Liver (tissue), 9 donors: ENCODE results near the gene ZC3H18. TPM values are rescaled to one million over a fixed set of nuclear protein-coding genes. Genes with fewer than 3 reads are reported as not detected.
A peak's percentile ranks its signal among the peaks of the same experiment; 100 is the strongest.

Source experiments
- DNase-seq: peaks from one replicate; pipeline ENCODE4 v3.0.0-alpha.2; 2017; ENCODE audit warnings: low spot score
- H3K27ac ChIP-seq, 2 donors: one replicate each; pipeline ENCODE4 v1.7.0; 2013; ENCODE audit warnings: inconsistent platforms in 2 of 2, low read length in 2 of 2, control low read depth in 1 of 2, low read depth in 1 of 2, mild to moderate bottlenecking in 1 of 2
- H3K27me3 ChIP-seq, 4 donors: one replicate each; pipeline versions ENCODE4 v1.6.1 to v1.7.0; 2013; ENCODE audit warnings: low read length in 3 of 4, inconsistent platforms in 1 of 4, mild to moderate bottlenecking in 1 of 4, moderate library complexity in 1 of 4; ENCODE audit not compliant: control insufficient read depth in 4 of 4, insufficient read depth in 4 of 4
- H3K36me3 ChIP-seq, 4 donors: one replicate each; pipeline versions ENCODE4 v1.6.1 to v1.7.0; 2013; ENCODE audit warnings: low read length in 3 of 4, mild to moderate bottlenecking in 3 of 4, low read depth in 1 of 4, moderate library complexity in 1 of 4; ENCODE audit not compliant: control insufficient read depth in 4 of 4, insufficient read depth in 3 of 4
- H3K4me1 ChIP-seq, 4 donors: one replicate each; pipeline versions ENCODE4 v1.6.1 to v1.7.0; 2013; ENCODE audit warnings: low read length in 3 of 4, mild to moderate bottlenecking in 3 of 4, moderate library complexity in 1 of 4; ENCODE audit not compliant: control insufficient read depth in 4 of 4, insufficient read depth in 4 of 4
- H3K4me3 ChIP-seq, 3 donors: one replicate each; pipeline versions ENCODE4 v1.6.1 to v1.7.0; 2013; ENCODE audit warnings: low read length in 3 of 3, control low read depth in 1 of 3, low read depth in 1 of 3, mild to moderate bottlenecking in 1 of 3
- H3K9ac ChIP-seq, 2 donors: one replicate each; pipeline ENCODE4 v1.7.0; 2013; ENCODE audit warnings: low read length in 2 of 2, mild to moderate bottlenecking in 2 of 2, moderate library complexity in 2 of 2, control low read depth in 1 of 2, low read depth in 1 of 2
- H3K9me3 ChIP-seq, 4 donors: one replicate each; pipeline versions ENCODE4 v1.6.1 to v1.7.0; 2013; ENCODE audit warnings: low read length in 3 of 4; ENCODE audit not compliant: control insufficient read depth in 4 of 4
- EGR1 ChIP-seq, 2 donors: IDR thresholded peaks; 2 replicates each; pipeline ENCODE4 v1.6.1; 2016 to 2018; ENCODE audit warnings: antibody characterized with exemption in 2 of 2, low read depth in 2 of 2
- FOXA2 ChIP-seq: IDR thresholded peaks from 2 replicates; pipeline ENCODE4 v1.6.1; 2016; ENCODE audit warnings: antibody characterized with exemption
- GABPA ChIP-seq, 2 donors: IDR thresholded peaks in 1 of 2; conservative IDR thresholded peaks in 1 of 2; 2 replicates each; pipeline ENCODE4 v1.6.1; 2016; ENCODE audit warnings: antibody characterized with exemption in 2 of 2, mild to moderate bottlenecking in 1 of 2, moderate library complexity in 1 of 2
- HNF4A ChIP-seq, 2 donors: conservative IDR thresholded peaks; 2 replicates each; pipeline ENCODE4 v1.6.1; 2016; ENCODE audit warnings: antibody characterized with exemption in 2 of 2, mild to moderate bottlenecking in 2 of 2
- JUND ChIP-seq, 2 donors: IDR thresholded peaks; 2 replicates each; pipeline ENCODE4 v1.6.1; 2016; ENCODE audit warnings: antibody characterized with exemption in 2 of 2
- NR2F2 ChIP-seq: IDR thresholded peaks from 2 replicates; pipeline ENCODE4 v1.6.1; 2016; ENCODE audit warnings: antibody characterized with exemption
- RAD21 ChIP-seq, 2 donors: IDR thresholded peaks; 2 replicates each; pipeline ENCODE4 v1.6.1; 2016; ENCODE audit warnings: antibody characterized with exemption in 2 of 2, mild to moderate bottlenecking in 2 of 2
- RXRA ChIP-seq, 2 donors: IDR thresholded peaks; 2 replicates each; pipeline ENCODE4 v1.6.1; 2017 to 2018; ENCODE audit warnings: antibody characterized with exemption in 2 of 2, mild to moderate bottlenecking in 1 of 2
- SP1 ChIP-seq: IDR thresholded peaks from 2 replicates; pipeline ENCODE4 v1.6.1; 2018; ENCODE audit warnings: antibody characterized with exemption, mild to moderate bottlenecking
- TAF1 ChIP-seq: conservative IDR thresholded peaks from 2 replicates; pipeline ENCODE4 v1.6.1; 2016; ENCODE audit warnings: antibody characterized with exemption, mild to moderate bottlenecking
- YY1 ChIP-seq: IDR thresholded peaks from 2 replicates; pipeline ENCODE4 v1.6.1; 2016; ENCODE audit warnings: antibody characterized with exemption, mild to moderate bottlenecking
- WGBS: extraction: QIAGEN DNeasy Blood & Tissue Kit; methylation state at CpG from one replicate; pipeline ENCODE4 v1.1.7; 2013; 5-methylcytosine and 5-hydroxymethylcytosine counted together
- polyA plus RNA-seq, 2 donors: library from polyadenylated mRNA; stranded (reverse) in 1 of 2; unstranded in 1 of 2; fragments of 200-250 nt in 1 of 2; fragments of >200 nt in 1 of 2; fragmentation: Nextera tagmentation in 1 of 2; extraction: Ambion mirVana in 1 of 2; gene quantifications; one replicate each; pipeline versions ENCODE4 v1.2.1 to v1.2.3, GENCODE V29; 2013 to 2015
- total RNA-seq, 2 donors: library from RNA; depleted of rRNA; stranded (reverse); fragments of >200 nt; gene quantifications; one replicate each; pipeline ENCODE4 v1.2.3, GENCODE V29; 2014
- TF ChIP-seq, protein P1 (sequence below): IDR thresholded peaks from 2 replicates; pipeline ENCODE4 v1.6.1; 2016; ENCODE audit warnings: antibody characterized with exemption
- TF ChIP-seq, protein P2 (sequence below): IDR thresholded peaks from 2 replicates; pipeline ENCODE4 v1.6.1; 2016; ENCODE audit warnings: antibody characterized with exemption
- TF ChIP-seq, protein P3 (sequence below): fragments of 150-350 bp; IDR thresholded peaks from 2 replicates; pipeline ENCODE4 v1.5.1; 2017; ENCODE audit warnings: improper control_type of control experiment, low read depth, low read length; ENCODE audit not compliant: missing input control
- TF ChIP-seq, protein P4 (sequence below): IDR thresholded peaks from 2 replicates; pipeline ENCODE4 v1.6.1; 2016; ENCODE audit warnings: antibody characterized with exemption
- donor health status: healthy.
- donor health status: healthy.
- donor health status: healthy.
- donor health status: healthy.
- donor health status: healthy.

ZC3H18 gene
- total and polyA plus RNA-seq, 4 donors: 10.2 to 10.9 (median 10.5) TPM

DNA sequence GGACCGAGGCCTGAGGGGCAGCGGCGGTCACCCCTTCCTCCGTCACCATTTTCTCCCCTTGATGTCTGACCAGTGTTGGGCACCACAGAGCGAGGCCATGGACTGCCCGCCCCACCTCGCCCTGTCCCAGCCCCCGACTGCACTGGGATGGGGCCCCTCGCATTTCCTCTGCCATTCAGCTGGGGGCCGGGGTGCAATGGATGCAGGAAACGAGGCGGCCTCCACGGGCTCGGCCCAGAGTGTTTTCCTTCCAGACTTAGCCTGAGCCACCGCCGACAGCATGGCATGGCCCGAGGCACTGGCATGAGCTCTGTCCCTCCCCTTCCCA, 44.6 kb upstream of the ZC3H18 start:
- H3K27ac ChIP-seq: no peak overlapping the region
- H3K9ac ChIP-seq: no peak overlapping the region
- H3K4me1 ChIP-seq: peaks cover 7 to 33% (median 11%) of the 10 kb centered on the region in 4 donors
- WGBS: 78% methylated on average over 17 of the region's 17 CpGs
- H3K27me3 ChIP-seq: no peaks in the 10 kb centered on the region
- peaks cover 2 to 18% (median 10%) of the 10 kb centered on the region in 4 donors for H3K36me3 ChIP-seq
- DNase-seq: no peak
- H3K9me3 ChIP-seq: no peaks in the 10 kb centered on the region
- TF ChIP-seq, protein P1, sequence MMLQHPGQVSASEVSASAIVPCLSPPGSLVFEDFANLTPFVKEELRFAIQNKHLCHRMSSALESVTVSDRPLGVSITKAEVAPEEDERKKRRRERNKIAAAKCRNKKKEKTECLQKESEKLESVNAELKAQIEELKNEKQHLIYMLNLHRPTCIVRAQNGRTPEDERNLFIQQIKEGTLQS: no peak
- no peak for TF ChIP-seq RXRA (IDR thresholded peaks at IDR 0.05)
- no peak for TF ChIP-seq GABPA (IDR thresholded peaks at IDR 0.05 in 1 of 2, conservative IDR thresholded peaks at IDR 0.05 in 1 of 2)
- TF ChIP-seq SP1: no peak
- no peak overlapping the region for H3K4me3 ChIP-seq

DNA sequence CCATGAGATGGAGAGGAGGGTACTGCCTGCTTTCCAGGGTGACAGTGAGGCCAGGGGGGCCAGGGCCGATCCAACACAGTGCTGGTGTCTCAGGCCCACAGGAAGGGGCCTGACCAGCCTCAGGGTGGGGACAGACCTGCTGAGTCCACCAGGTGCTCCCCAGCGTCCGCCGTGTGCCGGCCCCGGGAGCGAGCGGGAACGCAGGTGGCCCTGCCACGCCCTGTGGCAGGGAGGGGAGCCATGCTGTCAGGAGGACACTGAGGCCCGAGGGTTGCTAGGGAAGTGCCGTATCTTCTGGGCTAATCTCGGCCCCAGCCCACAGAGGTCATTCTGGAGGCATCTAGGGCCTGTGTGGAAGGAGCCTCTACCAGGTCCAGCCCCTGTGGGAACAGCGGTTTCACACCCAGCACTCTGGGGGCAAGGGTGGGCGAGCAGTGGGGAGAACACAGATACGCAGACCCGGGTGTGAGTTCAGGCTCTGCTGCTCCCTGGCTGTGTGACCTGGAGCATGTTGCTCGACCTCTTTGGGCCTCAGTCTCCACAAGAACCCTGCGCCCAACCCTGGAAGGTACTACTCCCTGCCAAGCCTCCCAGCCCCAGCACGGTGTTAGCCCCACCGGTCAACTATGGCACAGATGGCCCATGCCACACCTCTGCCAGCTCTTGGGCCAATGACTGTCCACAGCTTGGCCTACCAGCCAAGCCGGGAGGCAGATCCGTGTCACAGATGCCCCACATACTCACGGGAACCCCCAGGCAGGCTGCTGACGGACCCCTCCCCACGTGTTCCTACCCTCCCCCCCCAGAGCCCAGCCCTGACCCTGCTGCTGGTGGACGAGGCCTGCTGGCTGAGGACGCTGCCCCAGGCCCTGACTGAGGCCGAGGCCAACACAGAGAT, 43.9 kb upstream of the ZC3H18 start:
- peak; percentile 45 for DNase-seq
- H3K4me1 ChIP-seq: peaks cover 7 to 33% (median 11%) of the 10 kb centered on the region in 4 donors
- no peaks in the 10 kb centered on the region for H3K9me3 ChIP-seq
- TF ChIP-seq SP1 (no peak), RAD21 (IDR thresholded peaks at IDR 0.05) (no peak), YY1 (no peak), NR2F2 (no peak), GABPA (IDR thresholded peaks at IDR 0.05 in 1 of 2, conservative IDR thresholded peaks at IDR 0.05 in 1 of 2) (no peak), RXRA (IDR thresholded peaks at IDR 0.05) (no peak), TAF1 (no peak), HNF4A (conservative IDR thresholded peaks at IDR 0.05) (no peak)
- TF ChIP-seq, protein P2, sequence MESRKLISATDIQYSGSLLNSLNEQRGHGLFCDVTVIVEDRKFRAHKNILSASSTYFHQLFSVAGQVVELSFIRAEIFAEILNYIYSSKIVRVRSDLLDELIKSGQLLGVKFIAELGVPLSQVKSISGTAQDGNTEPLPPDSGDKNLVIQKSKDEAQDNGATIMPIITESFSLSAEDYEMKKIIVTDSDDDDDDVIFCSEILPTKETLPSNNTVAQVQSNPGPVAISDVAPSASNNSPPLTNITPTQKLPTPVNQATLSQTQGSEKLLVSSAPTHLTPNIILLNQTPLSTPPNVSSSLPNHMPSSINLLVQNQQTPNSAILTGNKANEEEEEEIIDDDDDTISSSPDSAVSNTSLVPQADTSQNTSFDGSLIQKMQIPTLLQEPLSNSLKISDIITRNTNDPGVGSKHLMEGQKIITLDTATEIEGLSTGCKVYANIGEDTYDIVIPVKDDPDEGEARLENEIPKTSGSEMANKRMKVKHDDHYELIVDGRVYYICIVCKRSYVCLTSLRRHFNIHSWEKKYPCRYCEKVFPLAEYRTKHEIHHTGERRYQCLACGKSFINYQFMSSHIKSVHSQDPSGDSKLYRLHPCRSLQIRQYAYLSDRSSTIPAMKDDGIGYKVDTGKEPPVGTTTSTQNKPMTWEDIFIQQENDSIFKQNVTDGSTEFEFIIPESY: no peak
- TF ChIP-seq, protein P3, sequence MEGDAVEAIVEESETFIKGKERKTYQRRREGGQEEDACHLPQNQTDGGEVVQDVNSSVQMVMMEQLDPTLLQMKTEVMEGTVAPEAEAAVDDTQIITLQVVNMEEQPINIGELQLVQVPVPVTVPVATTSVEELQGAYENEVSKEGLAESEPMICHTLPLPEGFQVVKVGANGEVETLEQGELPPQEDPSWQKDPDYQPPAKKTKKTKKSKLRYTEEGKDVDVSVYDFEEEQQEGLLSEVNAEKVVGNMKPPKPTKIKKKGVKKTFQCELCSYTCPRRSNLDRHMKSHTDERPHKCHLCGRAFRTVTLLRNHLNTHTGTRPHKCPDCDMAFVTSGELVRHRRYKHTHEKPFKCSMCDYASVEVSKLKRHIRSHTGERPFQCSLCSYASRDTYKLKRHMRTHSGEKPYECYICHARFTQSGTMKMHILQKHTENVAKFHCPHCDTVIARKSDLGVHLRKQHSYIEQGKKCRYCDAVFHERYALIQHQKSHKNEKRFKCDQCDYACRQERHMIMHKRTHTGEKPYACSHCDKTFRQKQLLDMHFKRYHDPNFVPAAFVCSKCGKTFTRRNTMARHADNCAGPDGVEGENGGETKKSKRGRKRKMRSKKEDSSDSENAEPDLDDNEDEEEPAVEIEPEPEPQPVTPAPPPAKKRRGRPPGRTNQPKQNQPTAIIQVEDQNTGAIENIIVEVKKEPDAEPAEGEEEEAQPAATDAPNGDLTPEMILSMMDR: no peak
- TF ChIP-seq, protein P4, sequence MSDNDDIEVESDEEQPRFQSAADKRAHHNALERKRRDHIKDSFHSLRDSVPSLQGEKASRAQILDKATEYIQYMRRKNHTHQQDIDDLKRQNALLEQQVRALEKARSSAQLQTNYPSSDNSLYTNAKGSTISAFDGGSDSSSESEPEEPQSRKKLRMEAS: no peak
- H3K27me3 ChIP-seq: no peaks in the 10 kb centered on the region
- peaks cover 2 to 22% (median 12%) of the 10 kb centered on the region in 4 donors for H3K36me3 ChIP-seq
- H3K27ac ChIP-seq: no peak overlapping the region
- no peak overlapping the region for H3K4me3 ChIP-seq
- no peak overlapping the region for H3K9ac ChIP-seq
- 72% methylated on average over 29 of the region's 29 CpGs for WGBS

DNA sequence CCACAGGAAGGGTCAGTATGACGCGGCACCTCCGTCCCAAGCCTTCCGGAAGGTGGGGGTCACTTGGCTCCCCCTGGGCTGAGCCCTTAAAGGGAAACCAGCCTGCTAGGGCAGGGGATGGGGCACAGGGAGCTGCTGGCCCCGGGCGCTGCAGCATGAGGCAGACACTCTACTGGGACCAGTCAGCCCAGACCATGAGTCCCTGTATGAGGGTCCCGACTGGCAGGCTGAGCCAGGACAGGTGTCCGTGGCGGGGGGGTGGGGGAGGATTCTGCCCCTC, 43.4 kb upstream of the ZC3H18 start:
- no peak for DNase-seq
- no peak overlapping the region for H3K27ac ChIP-seq
- peaks cover under 1 to 24% (median 12%) of the 10 kb centered on the region in 4 donors for H3K36me3 ChIP-seq
- H3K9me3 ChIP-seq: no peaks in the 10 kb centered on the region
- H3K9ac ChIP-seq: no peak overlapping the region
- H3K4me3 ChIP-seq: no peak overlapping the region
- WGBS: 75% methylated on average over 9 of the region's 9 CpGs
- H3K27me3 ChIP-seq: no peaks in the 10 kb centered on the region
- H3K4me1 ChIP-seq: peaks cover 7 to 33% (median 11%) of the 10 kb centered on the region in 4 donors
- no peak for TF ChIP-seq FOXA2
- TF ChIP-seq, protein P4: no peak
- peak; percentile 71 for TF ChIP-seq NR2F2
- TF ChIP-seq EGR1 (IDR thresholded peaks at IDR 0.05; ENCODE audit: low read depth in 2 of 2): no peak
- no peak for TF ChIP-seq JUND (IDR thresholded peaks at IDR 0.05)
- TF ChIP-seq, protein P2: no peak
